ENCODE results near the gene SPACA5B.

The SPACA5B gene

DNA sequence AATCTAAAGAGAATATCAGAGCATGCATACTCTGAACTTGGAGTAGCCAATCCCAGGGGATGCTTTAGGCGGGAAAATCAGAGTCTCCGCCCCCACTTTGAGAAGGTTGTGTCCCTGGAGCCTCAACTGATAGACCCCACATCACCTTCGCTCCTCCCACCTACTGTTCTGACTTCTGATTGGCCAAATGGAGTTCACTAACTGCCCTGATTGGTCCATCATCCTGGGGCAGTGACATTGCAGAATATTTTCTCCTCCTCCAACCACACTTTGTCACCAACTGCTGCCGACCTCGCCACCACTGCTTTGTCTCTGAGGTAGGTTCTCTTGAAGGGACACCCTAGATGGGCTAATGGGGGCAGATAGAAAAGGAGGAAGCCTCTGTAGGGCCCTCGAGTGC lies 22.7 kb upstream of the SPACA5B start:
- TF ChIP-seq POLR2AphosphoS5 (IDR thresholded peaks at IDR 0.05; ENCODE audit: low read depth, low read length): no peak
- no peak for TF ChIP-seq FOXP2 (optimal IDR thresholded peaks at IDR 0.05; ENCODE audit: borderline replicate concordance, extremely low read depth, extremely low read length, insufficient read depth)
- TF ChIP-seq, protein P1, sequence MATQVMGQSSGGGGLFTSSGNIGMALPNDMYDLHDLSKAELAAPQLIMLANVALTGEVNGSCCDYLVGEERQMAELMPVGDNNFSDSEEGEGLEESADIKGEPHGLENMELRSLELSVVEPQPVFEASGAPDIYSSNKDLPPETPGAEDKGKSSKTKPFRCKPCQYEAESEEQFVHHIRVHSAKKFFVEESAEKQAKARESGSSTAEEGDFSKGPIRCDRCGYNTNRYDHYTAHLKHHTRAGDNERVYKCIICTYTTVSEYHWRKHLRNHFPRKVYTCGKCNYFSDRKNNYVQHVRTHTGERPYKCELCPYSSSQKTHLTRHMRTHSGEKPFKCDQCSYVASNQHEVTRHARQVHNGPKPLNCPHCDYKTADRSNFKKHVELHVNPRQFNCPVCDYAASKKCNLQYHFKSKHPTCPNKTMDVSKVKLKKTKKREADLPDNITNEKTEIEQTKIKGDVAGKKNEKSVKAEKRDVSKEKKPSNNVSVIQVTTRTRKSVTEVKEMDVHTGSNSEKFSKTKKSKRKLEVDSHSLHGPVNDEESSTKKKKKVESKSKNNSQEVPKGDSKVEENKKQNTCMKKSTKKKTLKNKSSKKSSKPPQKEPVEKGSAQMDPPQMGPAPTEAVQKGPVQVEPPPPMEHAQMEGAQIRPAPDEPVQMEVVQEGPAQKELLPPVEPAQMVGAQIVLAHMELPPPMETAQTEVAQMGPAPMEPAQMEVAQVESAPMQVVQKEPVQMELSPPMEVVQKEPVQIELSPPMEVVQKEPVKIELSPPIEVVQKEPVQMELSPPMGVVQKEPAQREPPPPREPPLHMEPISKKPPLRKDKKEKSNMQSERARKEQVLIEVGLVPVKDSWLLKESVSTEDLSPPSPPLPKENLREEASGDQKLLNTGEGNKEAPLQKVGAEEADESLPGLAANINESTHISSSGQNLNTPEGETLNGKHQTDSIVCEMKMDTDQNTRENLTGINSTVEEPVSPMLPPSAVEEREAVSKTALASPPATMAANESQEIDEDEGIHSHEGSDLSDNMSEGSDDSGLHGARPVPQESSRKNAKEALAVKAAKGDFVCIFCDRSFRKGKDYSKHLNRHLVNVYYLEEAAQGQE (IDR thresholded peaks at IDR 0.05; ENCODE audit: insufficient read depth in 1 of 2, low read depth in 2 of 2, low read length in 2 of 2): no peak
- no peak for TF ChIP-seq SIN3A (IDR thresholded peaks at IDR 0.05; ENCODE audit: borderline replicate concordance, insufficient read depth, low read length)
- no peak for TF ChIP-seq TAF1 (IDR thresholded peaks at IDR 0.05; ENCODE audit: borderline replicate concordance, insufficient read depth, low read length)

DNA sequence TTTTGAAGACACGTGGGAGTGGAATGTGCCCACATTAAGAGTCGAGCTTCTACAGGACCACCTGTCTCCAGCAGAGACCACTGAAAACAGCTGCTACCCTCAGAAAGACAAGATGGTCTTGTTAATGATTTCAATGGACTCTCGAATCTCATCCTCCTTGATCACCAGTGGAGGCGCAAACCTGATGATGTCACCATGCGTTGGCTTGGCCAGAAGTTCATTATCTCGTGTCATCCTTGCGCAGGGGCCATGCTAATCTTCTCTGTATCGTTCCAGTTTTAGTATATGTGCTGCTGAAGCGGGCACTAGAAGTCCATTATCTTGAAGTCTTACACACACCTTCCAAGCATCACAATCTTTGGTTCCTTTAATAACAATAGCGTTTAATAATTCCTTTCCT lies 23.3 kb downstream of the SPACA5B start:
- TF ChIP-seq SIN3A (IDR thresholded peaks at IDR 0.05; ENCODE audit: borderline replicate concordance, insufficient read depth, low read length): no peak
- no peak for TF ChIP-seq POLR2AphosphoS5 (IDR thresholded peaks at IDR 0.05; ENCODE audit: low read depth, low read length)
- TF ChIP-seq, protein P1 (IDR thresholded peaks at IDR 0.05; ENCODE audit: insufficient read depth in 1 of 2, low read depth in 2 of 2, low read length in 2 of 2): no peak
- no peak for TF ChIP-seq FOXP2 (optimal IDR thresholded peaks at IDR 0.05; ENCODE audit: borderline replicate concordance, extremely low read depth, extremely low read length, insufficient read depth)
- no peak for TF ChIP-seq TAF1 (IDR thresholded peaks at IDR 0.05; ENCODE audit: borderline replicate concordance, insufficient read depth, low read length)

DNA sequence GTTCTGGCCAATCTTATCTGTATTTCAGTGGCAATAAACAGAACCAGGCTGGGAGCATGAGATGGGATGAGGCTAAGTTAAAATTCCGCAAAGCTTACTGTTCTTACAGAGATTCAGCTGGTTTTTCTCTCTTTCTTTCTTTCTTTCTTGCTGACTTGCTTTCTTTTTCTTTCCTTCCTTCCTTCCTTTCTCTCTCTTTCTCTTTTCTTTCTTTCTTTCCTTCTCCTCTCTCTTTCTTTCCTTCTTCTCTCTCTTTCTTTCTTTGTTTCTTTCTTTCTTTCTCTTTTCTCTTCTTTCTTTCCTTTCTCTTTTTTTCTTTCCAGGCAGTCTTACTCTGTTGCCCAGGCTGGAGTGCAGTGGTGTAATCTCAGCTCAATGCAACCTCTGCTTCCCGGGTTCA lies 24.4 kb downstream of the SPACA5B start:
- no peak for TF ChIP-seq POLR2AphosphoS5 (IDR thresholded peaks at IDR 0.05; ENCODE audit: low read depth, low read length)
- TF ChIP-seq SIN3A (IDR thresholded peaks at IDR 0.05; ENCODE audit: borderline replicate concordance, insufficient read depth, low read length): no peak
- TF ChIP-seq, protein P1 (IDR thresholded peaks at IDR 0.05; ENCODE audit: insufficient read depth in 1 of 2, low read depth in 2 of 2, low read length in 2 of 2): no peak
- no peak for TF ChIP-seq TAF1 (IDR thresholded peaks at IDR 0.05; ENCODE audit: borderline replicate concordance, insufficient read depth, low read length)
- no peak for TF ChIP-seq FOXP2 (optimal IDR thresholded peaks at IDR 0.05; ENCODE audit: borderline replicate concordance, extremely low read depth, extremely low read length, insufficient read depth)

DNA sequence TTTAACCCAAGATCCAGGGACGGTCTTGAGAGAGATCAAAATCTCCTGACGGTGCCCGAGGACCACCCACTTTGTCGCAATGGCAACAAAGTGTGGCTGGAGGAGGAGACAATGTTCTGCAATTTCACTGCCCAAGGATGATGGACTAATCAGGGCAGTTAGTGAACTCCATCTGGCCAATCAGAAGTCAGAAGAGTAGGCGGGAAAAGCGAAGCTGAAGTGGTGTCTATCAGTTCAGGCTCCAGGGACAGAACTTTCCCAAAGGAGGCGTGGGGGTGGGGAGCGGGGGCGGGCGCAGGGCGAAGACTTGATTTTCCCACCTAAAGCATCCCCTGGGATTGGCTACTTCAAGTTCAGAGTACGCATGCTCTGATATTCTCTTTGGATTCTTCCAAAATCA lies 25.6 kb downstream of the SPACA5B start:
- TF ChIP-seq FOXP2 (optimal IDR thresholded peaks at IDR 0.05; ENCODE audit: borderline replicate concordance, extremely low read depth, extremely low read length, insufficient read depth) (no peak), POLR2AphosphoS5 (IDR thresholded peaks at IDR 0.05; ENCODE audit: low read depth, low read length) (no peak), SIN3A (IDR thresholded peaks at IDR 0.05; ENCODE audit: borderline replicate concordance, insufficient read depth, low read length) (no peak), TAF1 (IDR thresholded peaks at IDR 0.05; ENCODE audit: borderline replicate concordance, insufficient read depth, low read length) (no peak)
- TF ChIP-seq, protein P1 (IDR thresholded peaks at IDR 0.05; ENCODE audit: insufficient read depth in 1 of 2, low read depth in 2 of 2, low read length in 2 of 2): no peak

DNA sequence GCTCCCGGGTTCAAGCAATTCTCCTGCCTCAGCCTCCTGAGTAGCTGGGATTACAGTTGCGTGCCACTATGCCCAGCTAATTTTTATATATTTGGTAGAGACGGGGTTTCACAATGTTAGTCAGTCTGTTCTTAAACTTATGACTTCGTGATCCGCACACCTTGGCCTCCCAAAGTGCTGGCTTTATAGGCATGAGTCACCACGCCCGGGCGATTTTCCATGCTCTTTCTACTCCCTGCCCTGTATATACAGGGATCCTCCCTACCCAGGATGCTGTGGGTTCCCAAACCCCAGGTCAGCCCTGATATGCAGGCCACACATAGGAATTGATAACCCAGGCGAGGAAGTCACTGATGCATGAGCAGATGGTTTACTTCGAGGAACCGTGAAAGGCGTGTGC lies 34.8 kb downstream of the SPACA5B start:
- TF ChIP-seq SIN3A (IDR thresholded peaks at IDR 0.05; ENCODE audit: borderline replicate concordance, insufficient read depth, low read length) (no peak), POLR2AphosphoS5 (IDR thresholded peaks at IDR 0.05; ENCODE audit: low read depth, low read length) (no peak), TAF1 (IDR thresholded peaks at IDR 0.05; ENCODE audit: borderline replicate concordance, insufficient read depth, low read length) (no peak), FOXP2 (optimal IDR thresholded peaks at IDR 0.05; ENCODE audit: borderline replicate concordance, extremely low read depth, extremely low read length, insufficient read depth) (no peak)
- TF ChIP-seq, protein P1 (IDR thresholded peaks at IDR 0.05; ENCODE audit: insufficient read depth in 1 of 2, low read depth in 2 of 2, low read length in 2 of 2): no peak

Measured in PFSK-1 (cell line).